AG04449 (cell line): Measurements from ENCODE around the gene VAC14.

Source experiments
- CTCF ChIA-PET: fragments of 350-600 bp; formaldehyde crosslinking; extraction: SDS; loops from one replicate; lab custom pipeline; 2021; ENCODE audit warnings: antibody characterized with exemption; lab: Yijun Ruan, JAX
- POLR2A ChIA-PET: fragments of 400-600, 350-600 bp; formaldehyde crosslinking; extraction: SDS; loops from one replicate; lab custom pipeline; 2020; ENCODE audit warnings: antibody characterized with exemption, inconsistent platforms; lab: Yijun Ruan, JAX
- DNase-seq: peaks from one replicate; pipeline ENCODE4 v3.0.0-alpha.2; 2010; ENCODE audit warnings: low read depth, low spot score
- H3K4me3 ChIP-seq: 2 replicates; pipeline ENCODE4 v1.5.1; 2011; ENCODE audit warnings: low read depth, mild to moderate bottlenecking, control low read depth, low read length
- CTCF ChIP-seq: IDR thresholded peaks from one replicate; pipeline ENCODE4 v1.5.1; 2011; ENCODE audit warnings: mild to moderate bottlenecking, moderate library complexity, low read length, control low read depth, inconsistent platforms; ENCODE audit not compliant: insufficient read depth; ENCODE audit errors: missing control alignments

Gene VAC14

DNA sequence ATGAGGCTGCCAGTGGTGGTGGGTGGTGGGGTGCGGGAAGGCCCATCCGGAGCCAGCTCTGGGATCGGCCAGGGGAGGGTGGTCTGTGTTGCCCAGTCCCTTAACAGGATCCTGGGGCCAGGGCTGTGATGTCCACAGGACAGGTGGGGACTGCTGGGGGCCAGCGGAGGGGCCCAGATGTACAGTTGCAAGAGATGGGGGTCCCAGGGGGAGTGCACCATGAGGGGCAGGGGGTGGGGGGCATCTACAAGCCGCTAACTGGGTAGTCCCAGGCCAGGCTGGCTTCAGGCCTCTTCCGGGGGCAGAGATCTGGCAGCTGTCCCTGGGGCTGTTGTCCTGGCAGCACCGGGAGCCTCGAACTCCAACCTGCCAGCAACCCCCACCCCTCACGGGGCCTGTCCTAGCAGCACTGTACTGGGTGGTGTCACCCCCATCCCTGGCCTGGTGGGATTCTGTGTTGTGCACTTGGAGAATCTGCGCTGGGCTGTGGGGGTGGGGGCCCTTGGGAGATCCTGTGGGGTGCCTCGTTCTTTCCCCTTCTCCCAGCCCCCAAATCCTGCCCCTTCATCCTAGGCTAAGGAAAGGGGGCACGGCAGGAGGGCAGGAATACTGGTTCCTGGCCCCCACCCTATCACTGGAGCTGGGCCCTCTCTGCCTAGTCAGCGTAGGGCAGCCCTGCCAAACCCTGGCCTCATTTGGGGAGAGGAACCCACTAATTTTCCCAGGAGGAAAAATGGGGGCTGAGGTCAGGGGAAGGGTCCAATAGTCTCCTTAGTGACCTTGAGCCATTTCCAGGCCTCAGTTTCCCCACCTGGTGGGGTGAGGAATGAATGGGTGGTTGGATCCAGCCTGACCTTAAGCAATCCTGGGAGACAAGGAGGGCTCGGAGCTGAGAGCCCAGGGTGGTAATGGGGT lies 116.6 kb downstream of the VAC14 start:
- POLR2A ChIA-PET, result interaction anchor here (1.3 to 2.0 kb wide), 2 partner anchors 77 to 87 kb away, joined by 3 to 7 read pairs; no protein-coding TSS in a partner anchor
- peak overlapping the region; percentile 86 for H3K4me3 ChIP-seq
- DNase-seq, result no peak
- no peak for TF ChIP-seq CTCF
- CTCF ChIA-PET, result interaction anchor here (1.1 to 14.6 kb wide), 5 partner anchors 8 to 87 kb away, joined by 3 to 320 read pairs (median 3); no protein-coding TSS in a partner anchor

DNA sequence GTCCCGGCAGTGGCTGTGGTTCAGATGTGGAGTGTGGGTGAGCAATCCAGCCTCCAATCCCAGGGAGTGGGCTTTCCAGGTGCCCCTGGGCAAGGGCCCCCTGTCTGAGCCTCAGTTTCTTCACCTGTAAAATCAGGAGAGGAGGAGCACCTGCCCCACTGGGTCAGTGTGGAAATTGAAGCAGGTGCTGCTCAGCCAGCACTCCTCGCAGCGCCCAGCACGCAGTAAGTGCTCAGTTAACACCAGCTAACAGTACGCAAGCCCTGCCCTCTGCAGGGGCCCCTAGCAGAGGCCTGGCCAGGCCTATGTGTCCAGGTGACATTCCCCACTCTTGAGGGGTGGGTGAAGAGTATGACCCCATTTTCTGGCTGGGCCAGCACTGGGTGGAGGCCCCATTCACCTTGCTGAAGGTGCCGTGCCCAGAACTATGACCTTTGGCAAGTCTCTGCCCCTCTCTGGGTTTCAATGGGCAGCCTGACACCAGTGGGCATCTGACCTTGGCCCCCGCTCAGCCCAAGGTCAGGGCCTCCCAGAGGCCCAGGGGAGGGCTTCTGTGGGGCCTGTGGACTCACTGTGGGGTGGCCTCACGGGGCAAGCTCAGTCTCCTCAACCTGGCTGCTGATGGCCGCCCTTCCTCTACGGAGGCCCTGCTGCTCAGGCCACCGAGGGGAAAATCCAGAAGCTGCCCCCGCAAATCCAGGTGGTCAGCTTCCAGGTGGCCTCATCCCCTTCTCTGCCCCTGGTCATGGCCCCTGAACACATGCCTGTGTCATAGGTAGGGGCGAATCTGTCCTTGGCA lies 117.6 kb downstream of the VAC14 start:
- no peak for DNase-seq
- CTCF ChIA-PET, result interaction anchor here (0.7 to 14.6 kb wide), 4 partner anchors 53 to 88 kb away, joined by 3 to 320 read pairs (median 4); no protein-coding TSS in a partner anchor
- H3K4me3 ChIP-seq, result peak overlapping the region; percentile 86
- TF ChIP-seq CTCF, result no peak
- POLR2A ChIA-PET, result no interaction called here

- CTCF ChIA-PET, result interaction anchor here (0.6 to 14.6 kb wide), 5 partner anchors 13 to 812 kb away, joined by 3 to 320 read pairs (median 4); no protein-coding TSS in a partner anchor
- no peak for DNase-seq
- peak overlapping the region; percentile 3; the same call in 1 of the 2 replicates for H3K4me3 ChIP-seq
- POLR2A ChIA-PET, result no interaction called here
- no peak for TF ChIP-seq CTCF
Observed at GRCh38 chr16:70682239-70683145, 118.5 kb downstream of the VAC14 start.

DNA sequence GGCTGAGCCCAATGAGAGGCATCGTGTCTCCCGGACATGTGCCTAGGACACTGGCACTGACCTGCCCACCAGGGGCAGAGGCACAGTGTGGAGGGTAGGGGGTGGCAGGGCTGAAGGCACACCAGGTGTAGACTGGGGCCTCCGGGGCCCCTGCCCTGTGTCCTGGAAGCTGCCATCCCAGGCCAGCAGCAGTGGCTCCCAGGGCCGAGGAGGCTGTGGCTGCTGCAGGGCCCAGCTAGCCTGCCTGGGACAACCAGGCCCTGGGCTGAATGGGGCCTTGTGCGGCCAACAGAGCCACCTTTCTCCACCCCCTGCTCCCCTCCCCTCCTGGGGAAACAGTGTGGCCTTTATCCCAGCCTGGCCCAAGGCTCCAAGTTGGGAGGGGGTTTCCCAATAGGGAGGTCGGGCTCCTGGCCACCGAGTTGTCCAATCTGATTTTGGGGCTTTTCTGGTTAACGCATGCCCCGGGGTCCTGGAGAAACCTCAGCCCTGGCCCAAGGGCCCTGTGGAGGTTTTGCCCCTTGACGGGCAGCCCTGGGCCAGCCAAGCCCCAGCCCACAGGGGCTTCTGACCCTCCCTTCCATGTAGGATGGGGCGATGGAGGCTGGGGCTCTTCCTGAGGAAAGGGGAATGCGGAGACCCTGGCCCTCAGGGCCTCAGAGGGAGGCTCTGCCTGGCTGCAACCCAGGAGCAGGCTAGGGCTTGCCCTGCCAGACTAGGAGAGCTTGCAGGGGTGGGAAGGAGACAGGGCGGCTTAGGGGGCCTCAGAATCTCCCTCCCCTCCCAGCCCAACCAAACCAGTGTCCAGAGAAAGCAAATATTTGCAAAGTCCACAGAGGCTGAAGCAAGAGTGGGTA lies 119.3 kb downstream of the VAC14 start:
- no peak overlapping the region for H3K4me3 ChIP-seq
- CTCF ChIA-PET, result interaction anchor here (1.0 to 14.6 kb wide), 4 partner anchors 12 to 97 kb away, joined by 3 to 320 read pairs (median 4); no protein-coding TSS in a partner anchor
- POLR2A ChIA-PET, result no interaction called here

More for the DNA sequence above, 119.3 kb downstream of the VAC14 start:
- no peak for TF ChIP-seq CTCF
- DNase-seq, result no peak
